Caco-2 (cell line): ENCODE measurements around the gene COL4A2. TPM values are rescaled to one million over a fixed set of nuclear protein-coding genes. Genes with fewer than 3 reads are reported as not detected.

ENCODE experiments used
- BruUV-seq: library from RNA; stranded (reverse); fragments of 400-500 nt; replicated peaks from 2 replicates; lab custom pipeline; 2021; lab: Mats Ljungman, UMichigan
- CTCF ChIA-PET: fragments of 300-600 bp; sonication (Branson Sonifier 250); formaldehyde crosslinking; loops from one replicate; lab custom pipeline; 2022; ENCODE audit warnings: antibody characterized with exemption; lab: Charles Lee
- POLR2A ChIA-PET: fragments of 300-600 bp; sonication (Branson Sonifier 250); formaldehyde crosslinking; loops from one replicate; lab custom pipeline; 2022; ENCODE audit warnings: antibody characterized with exemption; lab: Charles Lee
- DNase-seq, 2 experiments: peaks; one replicate each; pipeline versions ENCODE4 v3.0.0 to v3.0.0-alpha.2; 2020 to 2022
- H3K27me3 ChIP-seq: replicated peaks from 2 replicates; pipeline ENCODE4 v1.6.0; 2011; ENCODE audit warnings: low read length; ENCODE audit not compliant: control insufficient read depth, insufficient read depth
- H3K36me3 ChIP-seq: 2 replicates; pipeline ENCODE4 v1.5.1; 2011; ENCODE audit warnings: low read length; ENCODE audit not compliant: control insufficient read depth, insufficient read depth
- H3K4me1 ChIP-seq: fragments of 250-450 bp; sonication (Bioruptor Pico); 2 replicates; pipeline ENCODE4 v1.5.1; 2020; ENCODE audit warnings: mild to moderate bottlenecking
- H3K4me3 ChIP-seq: 2 replicates; pipeline ENCODE4 v1.5.1; 2011; ENCODE audit warnings: low read depth, mild to moderate bottlenecking, control low read depth, low read length
- H3K9me3 ChIP-seq: fragments of 250-450 bp; sonication (Bioruptor Pico); 2 replicates; pipeline ENCODE4 v1.5.1; 2020; ENCODE audit warnings: mild to moderate bottlenecking, moderate library complexity
- H3K27ac Mint-ChIP-seq: one replicate; pipeline ENCODE4 v1.8.0; 2022; ENCODE audit warnings: mixed read lengths; ENCODE audit not compliant: unreplicated experiment
- H3K27me3 Mint-ChIP-seq: one replicate; pipeline ENCODE4 v1.8.0; 2022; ENCODE audit warnings: mixed read lengths; ENCODE audit not compliant: insufficient read depth, unreplicated experiment
- H3K36me3 Mint-ChIP-seq: one replicate; pipeline ENCODE4 v1.8.0; 2022; ENCODE audit warnings: mild to moderate bottlenecking, mixed read lengths; ENCODE audit not compliant: insufficient read depth, unreplicated experiment
- H3K4me1 Mint-ChIP-seq: one replicate; pipeline ENCODE4 v1.8.0; 2022; ENCODE audit warnings: low read depth, mixed read lengths; ENCODE audit not compliant: unreplicated experiment
- H3K4me3 Mint-ChIP-seq: one replicate; pipeline ENCODE4 v1.8.0; 2022; ENCODE audit warnings: mild to moderate bottlenecking, moderate library complexity, mixed read lengths; ENCODE audit not compliant: unreplicated experiment
- H3K9me3 Mint-ChIP-seq: one replicate; pipeline ENCODE4 v1.8.0; 2022; ENCODE audit warnings: mixed read lengths; ENCODE audit not compliant: unreplicated experiment
- CTCF ChIP-seq, 2 experiments: fragments of 200-600 bp in 1 of 2; IDR thresholded peaks; 1 replicate in 1 of 2; 2 replicates in 1 of 2; pipeline versions ENCODE4 v1.5.1 to v1.8.0; 2011 to 2022; ENCODE audit warnings: antibody characterized with exemption in 1 of 2, control low read depth in 1 of 2, inconsistent platforms in 1 of 2, low read depth in 1 of 2, low read length in 1 of 2, mild to moderate bottlenecking in 1 of 2, moderate library complexity in 1 of 2; ENCODE audit not compliant: insufficient read depth in 1 of 2, severe bottlenecking in 1 of 2, unreplicated experiment in 1 of 2
- intact Hi-C: fragments of 100-400 bp; cut with micrococcal nuclease; formaldehyde crosslinking; loops from one replicate; pipeline ENCODE4 v1.10.0; 2022; ENCODE audit not compliant: unreplicated experiment
- total RNA-seq: library from RNA; stranded (reverse); gene quantifications from 2 replicates; pipeline ENCODE4 v1.2.3, GENCODE V29; 2022

Gene COL4A2
- total RNA-seq, 1 experiment from 2014 or later: 19.2 TPM

DNA sequence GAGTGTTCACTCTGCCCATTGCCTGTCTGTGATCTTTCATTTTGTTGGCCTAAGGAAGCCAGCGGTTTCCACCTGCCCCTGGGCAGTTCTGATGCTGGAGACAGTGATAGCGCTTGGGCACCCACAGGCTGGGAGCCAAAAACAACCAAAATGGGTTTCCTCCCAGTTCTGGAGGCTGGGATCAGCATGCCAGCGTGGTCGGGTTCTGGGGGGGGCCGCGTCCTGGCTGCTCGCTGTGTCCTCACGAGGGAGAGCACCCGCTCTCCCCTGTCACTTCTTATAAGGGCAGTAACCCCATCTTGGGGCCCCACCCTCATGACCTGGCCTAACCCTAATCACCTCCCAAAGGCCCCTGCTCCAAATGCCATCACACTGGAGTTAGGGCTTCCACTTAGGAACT is 186.5 kb downstream of the COL4A2 start:
- no peak overlapping the region for H3K4me3 Mint-ChIP-seq
- no peaks in the 10 kb centered on the region for H3K9me3 Mint-ChIP-seq
- Histone ChIP-seq H3K9me3 (no peaks in the 10 kb centered on the region), H3K36me3 (no peaks in the 10 kb centered on the region), H3K4me3 (no peak overlapping the region), H3K27me3 (no peaks in the 10 kb centered on the region), H3K4me1 (0 out of 2 replicates have a peak, but pooled peaks cover 11% of the 10 kb centered on the region)
- no peaks in the 10 kb centered on the region for H3K27me3 Mint-ChIP-seq
- DNase-seq: no peak
- H3K27ac Mint-ChIP-seq: no peak overlapping the region
- no peak for TF ChIP-seq CTCF (IDR thresholded peaks at IDR 0.05; ENCODE audit: insufficient read depth in 1 of 2, low read depth in 1 of 2, low read length in 1 of 2, severe bottlenecking in 1 of 2, unreplicated experiment in 1 of 2)
- H3K36me3 Mint-ChIP-seq: no peaks in the 10 kb centered on the region
- intact Hi-C loops: no loop called here
- peaks cover 11% of the 10 kb centered on the region for H3K4me1 Mint-ChIP-seq
- no TSS peak for BruUV-seq
- ChIA-PET POLR2A (no interaction called here), CTCF (no interaction called here)

DNA sequence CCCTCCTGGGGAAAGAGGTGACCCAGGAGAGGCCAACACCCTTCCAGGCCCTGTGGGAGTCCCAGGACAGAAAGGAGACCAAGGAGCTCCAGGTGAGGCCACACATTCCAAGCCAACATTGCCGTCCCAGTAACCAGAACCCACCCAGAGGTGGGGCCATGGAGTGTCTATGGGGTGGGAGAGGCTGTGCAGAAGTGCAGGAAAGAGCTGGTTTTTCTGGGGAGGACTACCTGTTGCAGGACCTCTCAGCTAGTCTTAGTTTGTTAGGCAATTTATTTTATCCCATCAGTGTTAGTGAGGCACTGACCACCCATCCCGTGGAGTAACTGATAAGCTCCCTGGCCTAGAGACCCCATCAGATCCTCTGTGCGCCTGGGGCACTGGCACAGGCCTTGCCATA is 188.3 kb downstream of the COL4A2 start:
- H3K27me3 ChIP-seq: no peaks in the 10 kb centered on the region
- BruUV-seq: no TSS peak
- Mint-ChIP-seq H3K4me1 (peaks cover 8% of the 10 kb centered on the region), H3K9me3 (peaks cover 7% of the 10 kb centered on the region), H3K4me3 (no peak overlapping the region), H3K36me3 (peaks cover 6% of the 10 kb centered on the region), H3K27me3 (no peaks in the 10 kb centered on the region), H3K27ac (no peak overlapping the region)
- ChIA-PET CTCF (interaction anchor here (1.3 kb wide), 1 partner anchor 40 kb away, joined by 3 read pairs; no protein-coding TSS in a partner anchor), POLR2A (no interaction called here)
- no peak overlapping the region for H3K4me3 ChIP-seq
- H3K9me3 ChIP-seq: no peaks in the 10 kb centered on the region; the same call in 1 of the 2 replicates
- intact Hi-C loops: no loop called here
- H3K36me3 ChIP-seq: no peaks in the 10 kb centered on the region
- TF ChIP-seq CTCF (IDR thresholded peaks at IDR 0.05; ENCODE audit: insufficient read depth in 1 of 2, low read depth in 1 of 2, low read length in 1 of 2, severe bottlenecking in 1 of 2, unreplicated experiment in 1 of 2): no peak
- no peak for DNase-seq
- 0 out of 2 replicates have a peak, but pooled peaks cover 2% of the 10 kb centered on the region for H3K4me1 ChIP-seq

DNA sequence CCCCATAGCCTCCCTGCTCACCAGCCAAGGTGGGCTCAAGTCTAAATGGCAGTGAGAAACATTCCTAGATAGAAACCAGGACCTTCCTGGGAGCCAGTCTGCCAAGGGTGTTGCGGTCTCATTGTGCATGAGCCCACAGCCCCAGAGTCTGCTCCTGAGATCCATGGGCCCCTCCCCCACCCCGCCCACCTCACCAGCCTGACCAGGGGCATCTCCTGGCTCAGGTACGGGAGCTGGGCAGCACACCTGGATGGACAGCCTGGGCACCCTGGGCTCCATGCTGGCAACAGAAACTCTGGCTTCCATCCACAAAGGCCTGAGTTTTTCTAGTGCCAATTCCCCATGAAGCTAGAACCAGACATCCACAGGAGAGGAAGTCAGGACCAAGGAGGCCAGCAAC is 188.8 kb downstream of the COL4A2 start:
- ChIA-PET CTCF (interaction anchor here (1.3 kb wide), 1 partner anchor 40 kb away, joined by 3 read pairs; no protein-coding TSS in a partner anchor), POLR2A (no interaction called here)
- no peaks in the 10 kb centered on the region for H3K27me3 Mint-ChIP-seq
- H3K36me3 ChIP-seq: no peaks in the 10 kb centered on the region
- H3K4me3 Mint-ChIP-seq: no peak overlapping the region
- no peak for DNase-seq
- BruUV-seq: no TSS peak
- no peak overlapping the region for H3K4me3 ChIP-seq
- H3K4me1 Mint-ChIP-seq: peaks cover 9% of the 10 kb centered on the region
- no peaks in the 10 kb centered on the region; the same call in 1 of the 2 replicates for H3K9me3 ChIP-seq
- intact Hi-C loops: no loop called here
- H3K9me3 Mint-ChIP-seq: peaks cover 12% of the 10 kb centered on the region
- peaks cover 6% of the 10 kb centered on the region for H3K36me3 Mint-ChIP-seq
- no peaks in the 10 kb centered on the region for H3K27me3 ChIP-seq
- no peak for TF ChIP-seq CTCF (IDR thresholded peaks at IDR 0.05; ENCODE audit: insufficient read depth in 1 of 2, low read depth in 1 of 2, low read length in 1 of 2, severe bottlenecking in 1 of 2, unreplicated experiment in 1 of 2)
- no peak overlapping the region for H3K27ac Mint-ChIP-seq
- H3K4me1 ChIP-seq: no peaks in the 10 kb centered on the region
